LNCaP clone FGC (cell line): ENCODE data around the gene MIER3.

Experiments
- DNase-seq: peaks from one replicate; pipeline ENCODE4 v3.0.0-alpha.2; 2011; ENCODE audit warnings: low read depth
- H3K4me3 ChIP-seq: 2 replicates; pipeline ENCODE4 v1.5.1; 2011; ENCODE audit warnings: mild to moderate bottlenecking, low read depth, low read length, control low read depth
- TF ChIP-seq, protein P1 (sequence below): IDR thresholded peaks from 2 replicates; pipeline ENCODE4 v1.5.1; 2012; ENCODE audit warnings: mild to moderate bottlenecking; ENCODE audit not compliant: control insufficient read depth, insufficient read depth; ENCODE audit errors: extremely low read depth

MIER3 gene

GRCh38 chr5:56947052-56947451, 4.9 kb downstream of the MIER3 start:
- H3K4me3 ChIP-seq = no peak overlapping the region
- no peak for DNase-seq
- TF ChIP-seq, protein P1, sequence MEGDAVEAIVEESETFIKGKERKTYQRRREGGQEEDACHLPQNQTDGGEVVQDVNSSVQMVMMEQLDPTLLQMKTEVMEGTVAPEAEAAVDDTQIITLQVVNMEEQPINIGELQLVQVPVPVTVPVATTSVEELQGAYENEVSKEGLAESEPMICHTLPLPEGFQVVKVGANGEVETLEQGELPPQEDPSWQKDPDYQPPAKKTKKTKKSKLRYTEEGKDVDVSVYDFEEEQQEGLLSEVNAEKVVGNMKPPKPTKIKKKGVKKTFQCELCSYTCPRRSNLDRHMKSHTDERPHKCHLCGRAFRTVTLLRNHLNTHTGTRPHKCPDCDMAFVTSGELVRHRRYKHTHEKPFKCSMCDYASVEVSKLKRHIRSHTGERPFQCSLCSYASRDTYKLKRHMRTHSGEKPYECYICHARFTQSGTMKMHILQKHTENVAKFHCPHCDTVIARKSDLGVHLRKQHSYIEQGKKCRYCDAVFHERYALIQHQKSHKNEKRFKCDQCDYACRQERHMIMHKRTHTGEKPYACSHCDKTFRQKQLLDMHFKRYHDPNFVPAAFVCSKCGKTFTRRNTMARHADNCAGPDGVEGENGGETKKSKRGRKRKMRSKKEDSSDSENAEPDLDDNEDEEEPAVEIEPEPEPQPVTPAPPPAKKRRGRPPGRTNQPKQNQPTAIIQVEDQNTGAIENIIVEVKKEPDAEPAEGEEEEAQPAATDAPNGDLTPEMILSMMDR = no peak

DNA sequence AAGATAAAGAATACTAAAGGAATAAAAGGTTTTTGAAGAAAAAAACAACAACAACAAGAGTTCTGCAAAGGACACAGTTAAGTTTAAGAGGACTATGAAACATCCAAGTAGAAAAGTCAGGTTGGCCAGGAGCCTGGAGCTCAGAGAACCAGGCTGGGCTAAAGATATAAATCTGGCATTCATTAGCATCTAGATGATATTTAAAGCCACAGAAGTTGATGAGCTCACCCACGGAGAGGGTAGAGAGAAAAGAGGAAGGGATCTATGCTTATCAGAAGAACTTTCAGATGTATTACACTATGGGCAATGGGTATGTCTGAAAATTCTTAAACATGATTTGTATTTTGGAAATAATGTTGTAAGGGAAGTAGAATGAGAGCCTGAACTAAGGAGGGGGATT, 9.9 kb downstream of the MIER3 start:
- DNase-seq = no peak
- H3K4me3 ChIP-seq = no peak overlapping the region
- TF ChIP-seq, protein P1 = no peak

DNA sequence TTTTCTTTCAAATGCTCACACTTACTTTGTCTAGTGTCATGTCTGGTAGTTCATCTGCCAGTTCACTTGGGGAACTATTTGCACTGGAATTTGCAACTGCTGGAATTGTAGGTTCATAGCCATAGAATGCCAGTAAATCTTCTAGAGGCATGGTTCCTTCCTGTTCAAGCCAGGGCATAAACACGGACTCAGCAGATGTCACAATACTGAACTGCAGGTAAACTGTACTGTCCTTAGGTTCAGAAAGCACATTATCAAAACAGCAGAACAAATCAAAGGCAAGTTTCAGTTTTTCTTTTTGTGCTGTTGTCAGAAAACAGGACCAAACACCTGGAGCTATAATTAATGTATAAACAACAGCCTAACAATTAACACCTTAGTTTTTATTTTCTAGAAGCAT, 13.1 kb downstream of the MIER3 start:
- no peak for DNase-seq
- TF ChIP-seq, protein P1 = no peak
- H3K4me3 ChIP-seq = no peak overlapping the region

- no peak overlapping the region for H3K4me3 ChIP-seq
- no peak for DNase-seq
- TF ChIP-seq, protein P1 = no peak
Observed at GRCh38 chr5:56934325-56934724, 17.6 kb downstream of the MIER3 start.

GRCh38 chr5:56922922-56923321, 29.0 kb downstream of the MIER3 start:
- TF ChIP-seq, protein P1 = no peak
- H3K4me3 ChIP-seq = no peak overlapping the region
- no peak for DNase-seq

GRCh38 chr5:56919942-56920662, 31.8 kb downstream of the MIER3 start:
- H3K4me3 ChIP-seq = no peak overlapping the region
- TF ChIP-seq, protein P1 = no peak
- DNase-seq = no peak

DNA sequence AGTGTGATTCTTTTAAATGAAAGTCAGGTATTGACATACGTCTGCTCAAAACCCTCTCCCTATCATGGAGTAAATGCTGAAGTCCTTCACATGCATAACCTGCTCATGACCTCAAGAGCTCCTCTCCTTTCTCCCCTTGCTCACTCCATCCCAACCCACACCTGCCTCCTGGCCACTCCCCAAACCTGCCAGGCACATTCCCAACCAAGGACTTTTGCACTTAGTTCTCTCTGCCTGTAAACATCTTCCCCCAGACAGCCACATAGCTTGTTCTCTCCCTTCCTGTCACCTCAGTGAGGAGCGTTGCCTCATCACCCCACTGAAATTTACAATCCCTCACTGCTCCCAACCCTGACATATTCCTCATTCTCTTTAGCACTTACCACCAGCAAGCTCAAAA, 33.9 kb downstream of the MIER3 start:
- DNase-seq = no peak
- H3K4me3 ChIP-seq = no peak overlapping the region
- TF ChIP-seq, protein P1 = no peak
